H9 (cell line): ENCODE data around the gene FAM177B. TPM values are rescaled to one million over a fixed set of nuclear protein-coding genes. Genes with fewer than 3 reads are reported as not detected.

Experiments used
- DNase-seq: peaks from one replicate; pipeline ENCODE4 v3.0.0-alpha.2; 2017
- H2AFZ ChIP-seq: one replicate; pipeline ENCODE4 v1.6.1; 2013; ENCODE audit warnings: mild to moderate bottlenecking, low read length, control low read depth, moderate library complexity
- H2AK5ac ChIP-seq: 2 replicates; pipeline ENCODE4 v1.6.1; 2013; ENCODE audit warnings: low read length, control low read depth, mixed read lengths; ENCODE audit not compliant: insufficient read length
- H2BK120ac ChIP-seq: one replicate; pipeline ENCODE4 v1.6.1; 2013; ENCODE audit warnings: low read depth, mild to moderate bottlenecking, low read length, control low read depth, inconsistent platforms; ENCODE audit not compliant: poor library complexity, severe bottlenecking
- H2BK12ac ChIP-seq: 2 replicates; pipeline ENCODE4 v1.6.1; 2013; ENCODE audit warnings: low read length, control low read depth, mixed read lengths, low read depth; ENCODE audit not compliant: insufficient read length
- H2BK15ac ChIP-seq: 2 replicates; pipeline ENCODE4 v1.6.1; 2013; ENCODE audit warnings: low read depth, low read length, control low read depth
- H2BK20ac ChIP-seq: one replicate; pipeline ENCODE4 v1.6.1; 2013; ENCODE audit warnings: low read depth, mild to moderate bottlenecking, low read length, control low read depth, inconsistent platforms; ENCODE audit not compliant: poor library complexity, severe bottlenecking
- H2BK5ac ChIP-seq: 2 replicates; pipeline ENCODE4 v1.6.1; 2013; ENCODE audit warnings: low read length, control low read depth, mixed read lengths; ENCODE audit not compliant: insufficient read length
- H3K14ac ChIP-seq: 2 replicates; pipeline ENCODE4 v1.6.1; 2013; ENCODE audit warnings: low read length, control low read depth; ENCODE audit not compliant: insufficient read depth
- H3K18ac ChIP-seq: 2 replicates; pipeline ENCODE4 v1.6.1; 2013; ENCODE audit warnings: low read depth, mild to moderate bottlenecking, mixed read lengths, low read length, control low read depth; ENCODE audit not compliant: insufficient read length
- H3K23ac ChIP-seq: 2 replicates; pipeline ENCODE4 v1.6.1; 2013; ENCODE audit warnings: low read length, control low read depth, mixed read lengths, low read depth; ENCODE audit not compliant: insufficient read length
- H3K23me2 ChIP-seq: 2 replicates; pipeline ENCODE4 v1.6.1; 2013; ENCODE audit warnings: low read depth, mild to moderate bottlenecking, mixed read lengths, low read length, control low read depth; ENCODE audit not compliant: insufficient read length, poor library complexity, severe bottlenecking
- H3K27ac ChIP-seq: 2 replicates; pipeline ENCODE4 v1.5.1; 2013; ENCODE audit warnings: low read length, control low read depth, mixed read lengths, low read depth; ENCODE audit not compliant: insufficient read length
- H3K27me3 ChIP-seq: 2 replicates; pipeline ENCODE4 v1.6.1; 2013; ENCODE audit warnings: low read length, control low read depth, inconsistent platforms; ENCODE audit not compliant: insufficient read depth
- H3K4ac ChIP-seq: 2 replicates; pipeline ENCODE4 v1.6.1; 2013; ENCODE audit warnings: low read depth, mild to moderate bottlenecking, control low read depth, inconsistent platforms, low read length, moderate library complexity
- H3K4me1 ChIP-seq: 2 replicates; pipeline ENCODE4 v1.6.1; 2013; ENCODE audit warnings: low read length, control low read depth, inconsistent platforms; ENCODE audit not compliant: insufficient read depth
- H3K4me2 ChIP-seq: 2 replicates; pipeline ENCODE4 v1.6.1; 2013; ENCODE audit warnings: low read length, control low read depth, mixed read lengths; ENCODE audit not compliant: insufficient read length, insufficient read depth
- H3K56ac ChIP-seq: 2 replicates; pipeline ENCODE4 v1.6.1; 2013; ENCODE audit warnings: low read depth, mild to moderate bottlenecking, mixed read lengths, low read length, control low read depth; ENCODE audit not compliant: insufficient read length
- H3K79me1 ChIP-seq: 2 replicates; pipeline ENCODE4 v1.6.1; 2013; ENCODE audit warnings: low read depth, mild to moderate bottlenecking, moderate library complexity, low read length, control low read depth, inconsistent platforms; ENCODE audit not compliant: insufficient read depth, poor library complexity, severe bottlenecking
- H3K79me2 ChIP-seq: 2 replicates; pipeline ENCODE4 v1.6.1; 2013; ENCODE audit warnings: low read length, control low read depth, inconsistent platforms; ENCODE audit not compliant: insufficient read depth
- H3K9ac ChIP-seq: 2 replicates; pipeline ENCODE4 v1.6.1; 2013; ENCODE audit warnings: low read length, control low read depth, mixed read lengths; ENCODE audit not compliant: insufficient read length; ENCODE audit errors: extremely low read depth
- H3K9me3 ChIP-seq: one replicate; pipeline ENCODE4 v1.6.1; 2013; ENCODE audit warnings: low read depth, low read length, inconsistent platforms; ENCODE audit not compliant: control insufficient read depth
- H3T11ph ChIP-seq: one replicate; pipeline ENCODE4 v1.6.1; 2013; ENCODE audit warnings: mild to moderate bottlenecking, low read length, control low read depth, inconsistent platforms
- H4K20me1 ChIP-seq: one replicate; pipeline ENCODE4 v1.6.1; 2013; ENCODE audit not compliant: control insufficient read depth, insufficient read length, insufficient read depth
- H4K5ac ChIP-seq: 2 replicates; pipeline ENCODE4 v1.6.1; 2013; ENCODE audit warnings: low read depth, mild to moderate bottlenecking, mixed read lengths, low read length, control low read depth; ENCODE audit not compliant: insufficient read length
- H4K8ac ChIP-seq: replicated peaks from 2 replicates; pipeline ENCODE4 v1.6.1; 2013; ENCODE audit warnings: low read length, control low read depth, mixed read lengths, low read depth; ENCODE audit not compliant: insufficient read length
- H4K91ac ChIP-seq: 2 replicates; pipeline ENCODE4 v1.6.1; 2013; ENCODE audit warnings: low read depth, mild to moderate bottlenecking, moderate library complexity, mixed read lengths, low read length, control low read depth; ENCODE audit not compliant: insufficient read length
- H3K27ac Mint-ChIP-seq, 3 experiments: 2 replicates in 2 of 3; 3 replicates in 1 of 3; pipeline ENCODE4 v1.8.0; 2020 to 2021; ENCODE audit warnings: mixed read lengths in 3 of 3, mild to moderate bottlenecking in 1 of 3, moderate library complexity in 1 of 3
- H3K27me3 Mint-ChIP-seq: 2 replicates; pipeline ENCODE4 v1.8.0; 2021; ENCODE audit warnings: low read depth, mild to moderate bottlenecking, moderate library complexity, mixed read lengths
- H3K36me3 Mint-ChIP-seq, 3 experiments: 2 replicates in 2 of 3; 3 replicates in 1 of 3; pipeline ENCODE4 v1.8.0; 2020 to 2021; ENCODE audit warnings: low read depth in 3 of 3, mixed read lengths in 3 of 3; ENCODE audit not compliant: insufficient read depth in 1 of 3
- H3K4me1 Mint-ChIP-seq, 2 experiments: 2 replicates each; pipeline ENCODE4 v1.8.0; 2020; ENCODE audit warnings: mixed read lengths in 2 of 2
- H3K4me3 Mint-ChIP-seq, 2 experiments: 2 replicates in 1 of 2; 3 replicates in 1 of 2; pipeline ENCODE4 v1.8.0; 2020 to 2021; ENCODE audit warnings: mild to moderate bottlenecking in 2 of 2, mixed read lengths in 2 of 2, moderate library complexity in 1 of 2
- H3K9me3 Mint-ChIP-seq, 2 experiments: 2 replicates in 1 of 2; 3 replicates in 1 of 2; pipeline ENCODE4 v1.8.0; 2020; ENCODE audit warnings: mild to moderate bottlenecking in 2 of 2, mixed read lengths in 2 of 2, moderate library complexity in 1 of 2
- CTCF ChIP-seq: fragments of 200-600 bp; sonication (generic); conservative IDR thresholded peaks from 3 replicates; pipeline ENCODE4 v1.8.0; 2021; ENCODE audit warnings: antibody characterized with exemption, mild to moderate bottlenecking
- WGBS: extraction: QIAGEN DNeasy Blood & Tissue Kit; methylation state at CpG from one replicate; pipeline ENCODE4 v1.1.7; 2013; ENCODE audit warnings: missing lambda C conversion rate, low lambda C conversion rate, mixed read lengths; ENCODE audit not compliant: insufficient read length; ENCODE audit errors: extremely low coverage; 5-methylcytosine and 5-hydroxymethylcytosine counted together
- total RNA-seq: library from RNA; stranded (reverse); gene quantifications from 2 replicates; pipeline ENCODE4 v1.2.1, GENCODE V29; 2021

FAM177B gene
- total RNA-seq, 1 experiment from 2014 or later = not detected

GRCh38 chr1:222784371-222784770 lies 47.4 kb downstream of the FAM177B start:
- no peaks in the 10 kb centered on the region for H3K4me1 Mint-ChIP-seq

More at GRCh38 chr1:222784371-222784770, 47.4 kb downstream of the FAM177B start:
- no peak overlapping the region for H3K56ac ChIP-seq
- H3K18ac ChIP-seq = no peak overlapping the region
- no peak overlapping the region for H3K9ac ChIP-seq
- Mint-ChIP-seq H3K27me3 (peaks cover 18% of the 10 kb centered on the region), H3K36me3 (no peaks in the 10 kb centered on the region), H3K27ac (no peak overlapping the region), H3K9me3 (no peaks in the 10 kb centered on the region), H3K4me3 (no peak overlapping the region)
- no peaks in the 10 kb centered on the region for H3K23me2 ChIP-seq
- H3K79me2 ChIP-seq = no peaks in the 10 kb centered on the region
- H3K4me1 ChIP-seq = no peaks in the 10 kb centered on the region
- H2BK5ac ChIP-seq = no peak overlapping the region
- no peak overlapping the region for H3K23ac ChIP-seq
- H2BK12ac ChIP-seq = no peak overlapping the region
- no peak overlapping the region for H3K27ac ChIP-seq
- H4K20me1 ChIP-seq = no peaks in the 10 kb centered on the region
- H4K8ac ChIP-seq = no peak overlapping the region
- no peak overlapping the region for H2BK20ac ChIP-seq
- no peak overlapping the region for H2BK120ac ChIP-seq
- H3K4ac ChIP-seq = no peak overlapping the region
- H3K27me3 ChIP-seq = no peaks in the 10 kb centered on the region
- no peak for DNase-seq
- no peak overlapping the region for H4K91ac ChIP-seq
- H3K4me2 ChIP-seq = no peak overlapping the region
- no peaks in the 10 kb centered on the region for H3K79me1 ChIP-seq
- WGBS = no CpG with 5 or more reads among the region's 3 CpGs
- H3K9me3 ChIP-seq = no peaks in the 10 kb centered on the region
- no peak overlapping the region for H3K14ac ChIP-seq
- no peak overlapping the region for H2BK15ac ChIP-seq
- H3T11ph ChIP-seq = no peak overlapping the region
- H2AFZ ChIP-seq = no peak overlapping the region
- no peak overlapping the region for H2AK5ac ChIP-seq
- no peak for TF ChIP-seq CTCF
- H4K5ac ChIP-seq = no peak overlapping the region
